GM21360 (cell line): Measurements from ENCODE around the gene MOV10.

Experiments used
- ATAC-seq: cut with Tn5 transposase; IDR thresholded peaks from one replicate; pipeline ENCODE4 v1.9.1; 2021; ENCODE audit warnings: mild to moderate bottlenecking, moderate library complexity; ENCODE audit not compliant: unreplicated experiment

The MOV10 gene

DNA sequence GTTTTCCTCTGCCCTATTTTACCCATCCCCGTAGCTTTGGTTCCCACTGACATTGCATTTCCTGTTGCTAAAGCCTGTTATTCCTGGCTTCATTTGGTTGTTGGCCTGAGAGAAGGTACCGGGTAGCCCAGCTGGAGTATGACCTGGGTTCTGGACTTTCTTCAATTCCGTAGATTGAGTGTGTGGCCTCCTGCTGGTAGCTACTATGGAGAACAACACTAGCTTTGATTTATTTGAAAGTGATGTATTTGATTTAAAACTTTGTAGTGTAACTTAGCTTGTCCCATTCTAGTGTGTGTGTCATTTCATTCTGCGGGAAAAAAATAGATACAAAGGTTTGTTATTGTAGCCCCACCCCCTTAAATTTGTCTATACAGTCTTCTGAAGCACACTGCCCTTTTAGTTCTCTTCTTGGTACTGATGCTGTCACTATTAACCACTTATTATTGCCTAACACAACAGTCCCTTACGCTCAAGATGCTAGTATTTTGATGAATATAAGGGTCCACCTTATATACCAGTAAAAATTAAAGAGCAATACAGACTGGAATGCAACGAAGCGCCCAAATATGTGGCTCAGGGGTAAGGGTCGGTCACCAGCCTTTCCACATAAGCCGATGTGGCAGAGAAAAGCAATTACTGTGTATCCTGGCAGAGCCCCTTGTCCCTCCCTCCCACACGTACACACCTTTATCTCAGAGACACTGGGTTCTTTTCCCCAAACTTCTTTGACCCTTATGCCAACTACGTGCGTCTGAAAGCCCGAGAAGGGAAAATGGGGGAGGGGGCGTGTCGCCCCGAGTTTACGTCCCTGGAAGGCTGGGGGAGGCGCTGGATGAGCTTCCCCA lies 643 bp upstream of the MOV10 start:
- no peak for ATAC-seq

DNA sequence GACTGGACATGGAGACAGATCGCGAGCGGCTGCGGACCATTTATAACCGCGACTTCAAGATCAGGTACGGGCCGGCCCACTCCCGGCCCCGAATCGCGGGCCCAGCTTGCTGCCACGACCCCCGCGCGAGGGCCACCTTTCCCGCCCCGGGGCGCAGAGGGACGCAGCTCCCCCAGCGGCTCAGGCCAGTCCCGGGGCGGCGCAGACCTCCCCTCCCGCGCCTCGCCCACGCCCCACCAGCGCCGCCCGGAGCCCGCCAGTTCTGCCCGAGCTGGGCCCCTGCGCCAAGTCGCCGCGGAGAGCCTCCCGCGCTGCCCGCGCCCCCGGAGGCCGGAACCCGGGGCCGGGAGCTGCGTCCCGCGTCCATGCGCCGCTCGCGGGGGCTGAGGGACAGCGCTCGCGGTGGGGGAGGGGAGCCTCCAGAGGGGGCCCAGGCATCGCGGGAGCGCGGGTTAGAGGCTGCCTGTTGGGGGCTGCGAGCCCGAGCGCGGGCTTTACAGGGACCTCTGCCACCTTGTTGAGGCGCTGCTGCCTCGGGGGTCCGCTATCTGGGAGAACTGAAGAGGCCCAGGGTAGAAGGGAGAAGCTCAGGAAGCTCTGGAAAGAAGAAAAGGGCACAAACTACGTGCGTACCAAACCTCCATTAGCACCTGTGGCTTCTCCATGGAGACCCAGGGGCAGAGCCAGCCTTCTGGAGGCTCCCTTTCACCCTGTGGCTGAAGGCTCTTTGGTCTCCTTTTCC lies 698 bp downstream of the MOV10 start:
- peak; percentile 36 for ATAC-seq

DNA sequence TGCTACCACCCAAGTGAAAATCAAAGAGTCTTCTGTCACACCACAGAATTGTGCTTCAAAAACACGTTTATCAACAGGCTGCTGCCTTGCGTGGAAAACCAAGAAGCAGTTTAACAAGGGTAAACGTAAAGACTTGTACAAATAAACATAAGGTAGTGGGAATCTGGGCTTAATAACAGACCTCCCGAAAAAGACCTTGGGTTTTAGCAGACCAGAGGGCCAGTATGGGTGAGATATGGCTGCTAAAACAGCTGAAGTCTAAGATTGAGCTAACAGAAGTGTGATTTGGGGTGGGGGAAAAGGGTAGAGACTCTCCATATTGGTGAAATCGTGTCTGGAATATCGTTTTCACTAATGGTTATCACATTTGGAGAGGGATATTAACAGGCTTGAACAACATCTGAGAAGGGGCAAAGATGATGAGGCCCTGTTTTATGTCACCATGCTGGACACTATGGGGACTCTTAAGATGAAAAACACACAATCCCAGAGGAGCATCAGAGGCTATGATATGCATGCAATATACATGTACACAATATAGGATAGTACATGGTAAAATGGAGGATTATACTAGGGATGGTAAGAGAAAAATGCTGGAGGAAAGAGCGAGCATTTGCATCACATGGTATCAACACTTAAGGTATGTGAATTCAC lies 1.4 kb downstream of the MOV10 start:
- no peak for ATAC-seq

DNA sequence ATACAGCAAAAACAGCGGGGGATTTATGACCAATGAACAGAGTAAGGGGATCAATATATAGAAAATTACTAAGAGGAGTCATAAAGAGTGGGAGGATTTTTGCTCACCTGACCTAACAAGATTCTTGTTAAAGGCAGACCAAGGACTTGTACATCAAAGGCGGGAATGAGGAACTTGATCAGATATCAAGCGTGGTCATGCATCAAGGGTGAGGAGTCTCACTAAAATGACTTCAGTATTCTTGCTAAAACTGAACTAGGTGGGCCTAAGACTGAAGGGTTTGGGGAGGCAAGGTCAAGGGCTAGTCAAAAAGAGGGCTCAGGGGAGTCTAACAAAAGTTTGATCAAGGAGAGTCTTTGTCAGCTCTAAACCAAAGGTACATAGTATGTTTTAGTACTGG lies 2.1 kb downstream of the MOV10 start:
- no peak for ATAC-seq

DNA sequence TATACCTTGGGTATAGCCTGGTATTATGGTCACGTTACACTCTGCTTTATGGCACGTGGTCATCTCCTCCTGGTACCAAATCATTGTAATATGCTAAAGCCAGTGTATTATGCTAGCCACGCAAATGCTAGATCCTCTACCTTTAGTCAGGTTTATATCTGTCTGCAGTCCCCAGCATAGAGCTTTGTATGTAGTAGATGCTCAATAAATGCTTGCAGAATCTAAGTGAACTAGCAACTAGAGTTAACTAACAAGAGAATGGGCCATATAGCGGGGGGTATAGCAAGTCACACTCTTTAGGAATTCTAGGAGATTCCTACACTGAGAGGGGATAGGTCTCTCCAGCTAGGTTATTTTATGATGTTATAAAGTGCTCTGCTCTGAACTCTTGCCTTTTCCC lies 3.0 kb downstream of the MOV10 start:
- no peak for ATAC-seq

DNA sequence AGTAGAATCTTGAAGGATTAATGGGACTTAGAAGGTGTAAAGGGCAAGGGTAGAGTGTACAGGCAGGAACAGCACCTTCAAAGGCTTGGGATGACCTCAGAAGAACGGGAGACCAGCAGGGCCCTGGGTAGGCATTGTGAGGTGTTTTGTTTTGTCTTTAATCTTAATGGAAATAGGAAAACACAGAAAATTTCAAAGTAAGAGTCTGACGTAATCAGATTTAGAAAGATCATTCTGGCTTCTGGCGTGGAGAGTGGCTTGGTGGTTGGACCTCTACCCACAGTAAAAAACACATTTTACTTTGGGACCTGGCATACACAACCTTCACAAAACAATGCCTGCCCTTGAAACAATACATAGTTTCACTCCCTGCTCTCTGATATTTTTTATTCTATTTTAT lies 4.1 kb downstream of the MOV10 start:
- ATAC-seq: no peak

DNA sequence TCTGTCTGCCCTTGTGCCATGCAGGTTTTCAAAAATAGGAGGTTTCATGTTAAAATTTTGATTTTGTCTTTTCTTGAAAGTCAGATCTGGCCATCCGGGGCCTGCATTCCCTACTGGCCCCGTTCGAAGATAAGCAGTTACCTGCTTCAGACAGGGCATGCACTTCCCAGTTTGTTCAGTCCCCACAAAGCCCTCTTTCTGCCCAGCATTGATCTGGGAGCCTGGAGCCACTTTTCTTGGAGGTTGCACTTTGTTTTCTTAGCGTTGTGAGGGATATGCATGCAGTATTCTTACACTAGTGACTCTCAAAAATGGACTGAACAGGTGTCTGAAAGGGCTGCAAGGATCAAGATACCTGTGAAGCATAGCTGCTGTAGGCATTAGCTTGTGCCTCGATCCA lies 11.5 kb downstream of the MOV10 start:
- ATAC-seq: no peak

DNA sequence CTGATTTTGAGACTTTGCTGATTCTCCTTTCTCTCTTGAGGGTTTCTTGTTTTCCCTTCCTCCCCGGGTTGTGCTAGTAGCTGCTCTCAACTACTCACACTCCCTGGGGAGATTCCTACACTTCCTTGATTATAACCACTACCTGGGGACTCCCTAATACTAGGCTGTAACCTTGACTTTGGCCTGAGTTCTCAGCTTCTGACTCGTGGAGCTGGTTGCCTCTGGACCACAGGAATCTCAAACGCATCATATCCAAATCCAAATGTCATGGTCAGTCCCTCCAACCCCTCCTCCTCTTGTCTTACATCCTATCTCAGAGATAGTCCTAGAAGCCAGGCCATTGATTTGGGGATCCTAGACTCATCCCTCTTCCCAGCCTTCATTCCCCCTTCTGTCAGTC lies 12.0 kb downstream of the MOV10 start:
- ATAC-seq: no peak

DNA sequence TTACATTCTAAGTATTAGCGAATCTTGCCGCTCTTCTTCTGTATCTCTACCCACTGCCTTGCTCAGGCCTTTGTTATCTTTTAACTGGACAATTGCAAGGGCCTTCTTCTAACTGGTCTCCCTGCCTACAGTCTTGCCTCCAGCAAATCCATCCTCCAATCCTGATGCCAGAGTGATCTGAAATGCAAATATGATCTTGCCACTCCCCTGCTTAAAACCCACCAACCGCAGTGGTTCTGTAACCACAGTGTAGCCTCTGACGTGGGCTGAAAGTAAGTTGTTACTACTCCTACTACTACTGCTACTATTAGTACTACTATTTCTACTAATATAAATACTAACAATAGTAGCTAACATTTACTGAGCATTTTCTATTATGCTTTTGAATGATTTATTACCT lies 12.4 kb downstream of the MOV10 start:
- ATAC-seq: no peak

DNA sequence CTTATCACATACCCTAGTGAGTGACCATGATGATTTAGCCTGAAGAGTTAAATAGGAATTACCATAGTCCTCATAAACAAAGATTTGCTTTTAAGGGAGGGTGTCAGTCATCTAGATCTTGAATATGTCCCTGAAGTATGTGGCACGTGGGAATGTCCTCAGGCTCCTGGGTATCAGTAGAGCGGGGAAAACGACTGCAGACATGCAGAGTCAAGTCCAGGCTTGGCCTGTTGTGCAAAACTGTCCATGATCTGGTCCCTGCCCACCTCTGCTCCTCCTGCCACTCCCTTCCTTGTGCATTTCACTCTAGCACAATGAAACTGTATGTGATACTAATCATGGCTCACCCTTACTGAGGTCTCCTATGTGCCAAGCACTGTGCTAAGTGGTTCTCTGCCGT lies 12.9 kb downstream of the MOV10 start:
- no peak for ATAC-seq

DNA sequence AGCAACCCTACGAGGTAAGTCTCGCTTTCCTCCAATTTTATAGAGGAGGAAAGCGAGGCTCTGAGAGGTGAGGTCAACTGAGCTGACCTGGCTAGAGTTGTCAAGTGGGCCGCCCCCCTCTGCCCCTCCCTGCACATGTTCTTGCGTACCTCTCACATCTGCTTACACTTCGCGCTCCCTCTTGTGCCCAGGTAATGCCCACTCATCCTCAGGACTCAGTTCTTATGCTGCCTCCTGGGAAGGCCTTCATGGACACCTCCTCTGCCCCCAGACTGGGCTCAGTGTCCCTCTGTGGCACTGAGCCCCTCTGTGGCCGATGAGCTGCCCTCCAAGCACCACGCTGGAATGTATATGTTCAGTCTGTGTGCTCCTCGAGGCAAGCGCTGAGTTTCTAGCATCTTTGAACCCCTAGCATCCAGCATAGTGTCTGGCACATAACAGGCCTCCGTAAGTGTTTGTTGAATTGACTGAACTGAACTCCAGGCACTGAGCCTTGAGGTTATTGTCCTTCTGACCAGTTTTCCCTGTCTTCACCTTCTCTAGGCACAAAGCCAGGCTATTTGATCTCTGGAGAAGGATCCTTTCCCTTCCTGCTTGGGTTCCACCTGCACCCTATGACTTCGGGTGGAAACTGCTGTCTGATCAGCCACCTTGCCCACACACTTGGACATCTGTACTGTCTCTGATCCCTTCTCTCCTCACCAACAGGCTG lies 13.5 kb downstream of the MOV10 start:
- ATAC-seq: no peak

DNA sequence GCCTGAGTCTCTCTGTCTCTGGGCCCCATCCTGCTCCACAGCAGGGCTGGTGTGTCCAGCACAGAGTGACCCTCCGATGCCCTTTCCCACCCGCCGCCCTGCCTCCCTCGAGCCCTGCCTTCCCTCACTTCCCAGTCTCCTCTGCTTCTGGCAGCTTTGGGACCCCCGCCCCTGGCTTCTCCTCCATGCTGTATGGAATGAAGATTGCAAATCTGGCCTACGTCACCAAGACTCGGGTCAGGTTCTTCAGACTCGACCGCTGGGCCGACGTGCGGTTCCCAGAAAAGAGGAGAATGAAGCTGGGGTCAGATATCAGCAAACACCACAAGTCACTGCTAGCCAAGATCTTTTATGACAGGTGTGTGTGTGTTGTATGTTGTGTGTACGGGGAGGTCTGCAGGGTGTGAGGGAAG lies 14.3 kb downstream of the MOV10 start:
- no peak for ATAC-seq

DNA sequence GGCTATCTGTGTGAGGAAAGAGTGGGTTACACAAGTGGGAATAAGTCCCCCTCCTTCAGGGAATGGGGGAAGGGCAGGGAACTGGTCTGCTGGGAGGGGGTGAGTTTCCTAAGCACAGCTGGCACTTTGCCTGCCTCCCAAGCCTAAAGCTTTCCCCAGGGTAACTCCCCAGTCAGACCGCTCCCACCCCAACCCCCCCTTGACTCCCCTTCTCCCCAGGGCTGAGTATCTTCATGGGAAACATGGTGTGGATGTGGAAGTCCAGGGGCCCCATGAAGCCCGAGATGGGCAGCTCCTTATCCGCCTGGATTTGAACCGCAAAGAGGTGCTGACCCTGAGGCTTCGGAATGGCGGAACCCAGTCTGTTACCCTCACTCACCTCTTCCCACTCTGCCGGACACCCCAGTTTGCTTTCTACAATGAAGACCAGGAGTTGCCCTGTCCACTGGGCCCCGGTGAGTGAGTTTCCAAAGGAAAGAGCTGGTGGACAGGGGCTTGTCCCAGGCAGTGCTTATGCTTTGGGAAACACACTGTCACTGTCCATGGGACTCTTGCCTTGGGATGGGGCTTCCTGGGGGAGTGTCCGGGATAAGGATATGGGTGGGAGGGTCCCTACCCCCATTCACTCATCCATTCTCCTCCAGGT lies 14.9 kb downstream of the MOV10 start:
- ATAC-seq: no peak

DNA sequence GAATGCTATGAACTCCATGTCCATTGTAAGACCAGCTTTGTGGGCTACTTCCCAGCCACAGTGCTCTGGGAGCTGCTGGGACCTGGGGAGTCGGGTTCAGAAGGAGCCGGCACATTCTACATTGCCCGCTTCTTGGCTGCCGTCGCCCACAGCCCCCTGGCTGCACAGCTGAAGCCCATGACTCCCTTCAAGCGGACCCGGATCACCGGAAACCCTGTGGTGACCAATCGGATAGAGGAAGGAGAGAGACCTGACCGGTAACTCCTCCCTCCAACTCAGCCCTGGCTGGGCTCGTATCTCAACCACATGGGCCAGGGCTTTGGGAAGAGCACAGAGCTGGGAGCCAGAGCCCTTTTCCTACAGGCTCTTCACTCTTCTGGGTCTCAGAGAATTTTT lies 15.4 kb downstream of the MOV10 start:
- no peak for ATAC-seq

DNA sequence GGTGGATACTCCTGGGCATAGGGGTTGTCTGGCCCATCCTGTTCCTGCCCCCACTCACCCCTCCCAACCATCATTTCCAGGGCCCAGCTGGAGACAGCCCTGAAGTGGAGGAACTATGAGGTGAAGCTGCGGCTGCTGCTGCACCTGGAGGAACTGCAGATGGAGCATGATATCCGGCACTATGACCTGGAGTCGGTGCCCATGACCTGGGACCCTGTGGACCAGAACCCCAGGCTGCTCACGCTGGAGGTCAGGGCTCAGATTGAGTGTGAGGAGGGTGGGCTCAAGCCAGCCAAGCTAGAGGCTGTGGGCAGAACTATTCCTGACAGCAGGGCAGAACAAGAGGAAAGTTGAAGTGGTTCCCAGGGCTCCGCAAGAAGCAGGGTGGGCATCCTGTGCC lies 18.2 kb downstream of the MOV10 start:
- no peak for ATAC-seq

DNA sequence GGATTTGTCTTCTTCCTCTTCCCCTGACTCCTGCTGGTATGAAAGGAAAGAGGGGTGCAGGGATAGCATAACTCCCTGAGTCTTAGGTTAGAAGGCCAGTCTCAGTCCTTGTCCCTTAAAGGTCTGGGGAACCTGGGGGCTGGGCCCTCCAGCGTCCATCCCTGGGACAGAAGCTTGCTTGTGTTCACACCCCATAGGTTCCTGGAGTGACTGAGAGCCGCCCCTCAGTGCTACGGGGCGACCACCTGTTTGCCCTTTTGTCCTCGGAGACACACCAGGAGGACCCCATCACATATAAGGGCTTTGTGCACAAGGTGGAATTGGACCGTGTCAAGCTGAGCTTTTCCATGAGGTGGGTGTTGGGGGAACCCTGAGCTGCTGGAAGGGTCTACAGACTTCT lies 19.4 kb downstream of the MOV10 start:
- ATAC-seq: no peak

DNA sequence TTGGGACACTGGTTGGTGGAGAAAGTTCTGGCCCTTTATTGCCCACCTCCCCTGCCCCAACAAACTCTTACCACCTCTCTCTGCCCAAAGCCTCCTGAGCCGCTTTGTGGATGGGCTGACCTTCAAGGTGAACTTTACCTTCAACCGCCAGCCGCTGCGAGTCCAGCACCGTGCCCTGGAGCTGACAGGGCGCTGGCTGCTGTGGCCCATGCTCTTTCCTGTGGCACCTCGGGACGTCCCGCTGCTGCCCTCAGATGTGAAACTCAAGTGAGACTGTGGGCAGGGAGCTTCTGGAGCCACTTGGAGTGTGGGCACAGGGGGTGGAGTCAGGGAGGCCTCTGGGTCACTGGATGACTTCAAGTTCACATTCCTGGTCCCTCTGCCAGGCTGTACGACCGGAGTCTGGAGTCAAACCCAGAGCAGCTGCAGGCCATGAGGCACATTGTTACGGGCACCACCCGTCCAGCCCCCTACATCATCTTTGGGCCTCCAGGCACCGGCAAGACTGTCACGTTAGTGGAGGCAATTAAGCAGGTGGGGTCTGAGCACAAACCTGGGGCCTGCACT lies 20.0 kb downstream of the MOV10 start:
- ATAC-seq: no peak

DNA sequence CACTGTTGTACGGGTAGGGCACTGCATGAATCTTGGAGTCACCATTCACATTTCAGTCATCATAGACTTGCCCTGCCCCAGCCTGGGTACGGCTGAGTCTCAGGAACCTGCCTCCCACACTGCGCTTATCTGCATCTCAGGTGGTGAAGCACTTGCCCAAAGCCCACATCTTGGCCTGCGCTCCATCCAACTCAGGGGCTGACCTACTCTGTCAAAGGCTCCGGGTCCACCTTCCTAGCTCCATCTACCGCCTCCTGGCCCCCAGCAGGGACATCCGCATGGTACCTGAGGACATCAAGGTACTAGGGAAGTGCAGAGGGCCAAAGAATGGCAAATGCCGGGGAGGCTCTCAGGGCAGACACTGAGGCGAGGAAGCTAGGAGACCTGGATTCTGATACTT lies 20.8 kb downstream of the MOV10 start:
- no peak for ATAC-seq

DNA sequence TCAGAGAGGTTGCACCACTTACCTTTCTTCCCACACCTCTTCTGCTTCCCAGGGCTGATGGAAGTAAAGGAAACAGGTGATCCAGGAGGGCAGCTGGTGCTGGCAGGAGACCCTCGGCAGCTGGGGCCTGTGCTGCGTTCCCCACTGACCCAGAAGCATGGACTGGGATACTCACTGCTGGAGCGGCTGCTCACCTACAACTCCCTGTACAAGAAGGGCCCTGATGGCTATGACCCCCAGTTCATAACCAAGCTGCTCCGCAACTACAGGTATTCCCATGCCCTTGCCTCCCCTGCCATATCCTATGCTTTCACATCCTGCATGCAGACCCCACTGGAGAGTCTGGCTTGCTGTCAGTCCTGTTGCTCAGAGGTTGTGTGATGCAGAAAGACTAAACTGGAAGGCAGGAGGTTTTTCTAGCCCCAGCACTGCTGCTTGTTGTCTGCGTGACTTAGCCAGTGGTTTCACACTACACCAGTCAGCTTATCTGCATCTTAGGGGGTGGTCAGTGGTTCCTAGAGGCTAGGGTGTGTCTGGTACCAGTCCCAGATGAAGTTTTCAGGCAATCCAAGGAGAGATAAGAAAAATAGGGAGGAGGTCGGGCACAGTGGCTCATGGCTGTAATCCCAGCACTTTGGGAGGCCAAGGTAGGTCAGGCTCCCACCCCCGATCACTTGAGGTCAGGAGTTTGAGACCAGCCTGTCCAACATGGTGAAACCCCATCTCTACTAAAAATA lies 22.3 kb downstream of the MOV10 start:
- no peak for ATAC-seq

DNA sequence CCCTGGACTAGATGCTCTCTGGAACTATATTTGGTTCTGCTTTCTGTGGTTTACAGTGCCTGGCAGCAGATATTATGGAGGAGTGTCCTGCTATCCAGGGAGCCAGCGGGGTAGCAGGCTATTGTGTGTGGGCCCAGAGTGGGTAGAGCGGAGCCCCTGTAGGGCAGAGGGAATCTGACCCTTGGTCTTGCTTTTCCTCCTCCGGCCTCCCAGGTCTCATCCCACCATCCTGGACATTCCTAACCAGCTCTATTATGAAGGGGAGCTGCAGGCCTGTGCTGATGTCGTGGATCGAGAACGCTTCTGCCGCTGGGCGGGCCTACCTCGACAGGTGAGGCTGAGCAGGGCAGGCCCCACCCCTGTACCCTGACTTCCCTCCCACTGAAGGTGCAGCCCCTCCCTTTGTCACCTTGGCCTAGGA lies 23.3 kb downstream of the MOV10 start:
- no peak for ATAC-seq
